Thoracic aorta (tissue), 2 donors: Measurements from ENCODE around the gene GCNT2. TPM values are rescaled to one million over a fixed set of nuclear protein-coding genes. Genes with fewer than 3 reads are reported as not detected.
"Not testable (repeated sequence)": the region's sequence is repeated elsewhere in the genome, so short reads cannot be mapped to it uniquely, and the experiment has no call there.

Experiments
- ATAC-seq: fragments of 150-250 bp; one replicate; pipeline ENCODE4 v1.8.0; 2017; ENCODE audit warnings: low read depth; ENCODE audit not compliant: insufficient number of reproducible peaks, low FRiP score
- DNase-seq: peaks from one replicate; pipeline ENCODE4 v3.0.0-alpha.2; 2020; ENCODE audit warnings: low spot score
- H3K27ac ChIP-seq, 2 donors: fragments of 200-600 bp; sonication (generic); 1 replicate in 1 of 2; 2 replicates in 1 of 2; pipeline ENCODE4 v1.5.1; 2016; ENCODE audit warnings: mild to moderate bottlenecking in 2 of 2, moderate library complexity in 2 of 2
- H3K27me3 ChIP-seq: fragments of 200-600 bp; sonication (generic); replicated peaks from 2 replicates; pipeline ENCODE4 v1.6.0; 2016; ENCODE audit warnings: mild to moderate bottlenecking; ENCODE audit not compliant: insufficient read depth
- H3K36me3 ChIP-seq: fragments of 200-600 bp; sonication (generic); one replicate; pipeline ENCODE4 v1.5.1; 2016
- H3K4me1 ChIP-seq, 2 donors: fragments of 200-600 bp; sonication (generic); 1 replicate in 1 of 2; 2 replicates in 1 of 2; pipeline versions ENCODE4 v1.5.1 to v1.6.0; 2016; ENCODE audit warnings: low read depth in 2 of 2, mild to moderate bottlenecking in 1 of 2; ENCODE audit not compliant: control insufficient read depth in 1 of 2
- H3K4me3 ChIP-seq: fragments of 200-600 bp; sonication (generic); 2 replicates; pipeline ENCODE4 v1.5.1; 2016; ENCODE audit warnings: mild to moderate bottlenecking
- H3K9me3 ChIP-seq: fragments of 200-600 bp; sonication (generic); 2 replicates; pipeline ENCODE4 v1.5.1; 2016
- total RNA-seq, 2 donors: library from RNA; depleted of rRNA; stranded (reverse); fragments of >200 nt; gene quantifications; one replicate each; pipeline versions ENCODE4 v1.1.0 to v1.2.3, GENCODE V29; 2016
- TF ChIP-seq, protein P1 (sequence below): fragments of 200-600 bp; sonication (generic); IDR thresholded peaks from one replicate; pipeline ENCODE4 v1.5.1; 2019; ENCODE audit warnings: antibody characterized with exemption

The GCNT2 gene
- total RNA-seq, 2 donors from 2014 or later: 29.1 to 44.9 TPM

DNA sequence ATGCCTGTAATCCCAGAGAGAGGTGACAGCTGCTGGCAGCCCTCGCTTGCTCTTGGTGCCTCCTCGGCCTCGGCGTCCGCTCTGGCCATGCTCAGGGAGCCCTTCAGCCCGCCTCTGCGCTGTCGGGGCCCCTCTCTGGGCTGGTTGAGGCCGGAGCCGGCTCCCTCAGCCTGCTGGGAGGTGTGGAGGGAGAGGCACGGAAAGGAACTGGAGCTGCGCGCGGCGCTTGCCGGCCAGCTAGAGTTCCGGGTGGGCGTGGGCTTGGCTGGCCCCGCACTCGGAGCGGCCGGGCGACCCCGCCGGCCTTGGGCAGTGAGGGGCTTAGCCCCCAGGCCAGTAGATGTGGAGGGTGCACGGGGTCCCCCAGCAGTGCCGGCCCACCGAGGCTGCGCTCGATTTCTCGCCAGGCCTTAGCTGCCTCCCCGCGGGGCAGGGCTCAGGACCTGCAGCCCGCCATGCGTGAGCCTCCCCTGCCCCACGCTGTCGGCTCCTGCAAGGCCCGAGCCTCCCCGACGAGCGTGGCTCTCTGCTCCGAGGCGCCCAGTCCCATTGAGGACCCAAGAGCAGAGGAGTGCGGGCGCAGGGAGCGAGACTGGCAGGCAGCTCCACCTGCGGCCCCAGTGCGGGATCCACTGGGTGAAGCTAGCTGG lies 138.7 kb downstream of the GCNT2 start:
- TF ChIP-seq, protein P1, sequence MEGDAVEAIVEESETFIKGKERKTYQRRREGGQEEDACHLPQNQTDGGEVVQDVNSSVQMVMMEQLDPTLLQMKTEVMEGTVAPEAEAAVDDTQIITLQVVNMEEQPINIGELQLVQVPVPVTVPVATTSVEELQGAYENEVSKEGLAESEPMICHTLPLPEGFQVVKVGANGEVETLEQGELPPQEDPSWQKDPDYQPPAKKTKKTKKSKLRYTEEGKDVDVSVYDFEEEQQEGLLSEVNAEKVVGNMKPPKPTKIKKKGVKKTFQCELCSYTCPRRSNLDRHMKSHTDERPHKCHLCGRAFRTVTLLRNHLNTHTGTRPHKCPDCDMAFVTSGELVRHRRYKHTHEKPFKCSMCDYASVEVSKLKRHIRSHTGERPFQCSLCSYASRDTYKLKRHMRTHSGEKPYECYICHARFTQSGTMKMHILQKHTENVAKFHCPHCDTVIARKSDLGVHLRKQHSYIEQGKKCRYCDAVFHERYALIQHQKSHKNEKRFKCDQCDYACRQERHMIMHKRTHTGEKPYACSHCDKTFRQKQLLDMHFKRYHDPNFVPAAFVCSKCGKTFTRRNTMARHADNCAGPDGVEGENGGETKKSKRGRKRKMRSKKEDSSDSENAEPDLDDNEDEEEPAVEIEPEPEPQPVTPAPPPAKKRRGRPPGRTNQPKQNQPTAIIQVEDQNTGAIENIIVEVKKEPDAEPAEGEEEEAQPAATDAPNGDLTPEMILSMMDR: no peak
- no peak for DNase-seq
- no peak for ATAC-seq
- Histone ChIP-seq H3K4me3 (peak overlapping the region; percentile 65), H3K36me3 (no peaks in the 10 kb centered on the region), H3K9me3 (no peaks in the 10 kb centered on the region), H3K27me3 (peaks cover 5% of the 10 kb centered on the region), H3K4me1 (no peaks in the 10 kb centered on the region), H3K27ac (peak overlapping the region in 1 of 2 donors; percentile 13)

DNA sequence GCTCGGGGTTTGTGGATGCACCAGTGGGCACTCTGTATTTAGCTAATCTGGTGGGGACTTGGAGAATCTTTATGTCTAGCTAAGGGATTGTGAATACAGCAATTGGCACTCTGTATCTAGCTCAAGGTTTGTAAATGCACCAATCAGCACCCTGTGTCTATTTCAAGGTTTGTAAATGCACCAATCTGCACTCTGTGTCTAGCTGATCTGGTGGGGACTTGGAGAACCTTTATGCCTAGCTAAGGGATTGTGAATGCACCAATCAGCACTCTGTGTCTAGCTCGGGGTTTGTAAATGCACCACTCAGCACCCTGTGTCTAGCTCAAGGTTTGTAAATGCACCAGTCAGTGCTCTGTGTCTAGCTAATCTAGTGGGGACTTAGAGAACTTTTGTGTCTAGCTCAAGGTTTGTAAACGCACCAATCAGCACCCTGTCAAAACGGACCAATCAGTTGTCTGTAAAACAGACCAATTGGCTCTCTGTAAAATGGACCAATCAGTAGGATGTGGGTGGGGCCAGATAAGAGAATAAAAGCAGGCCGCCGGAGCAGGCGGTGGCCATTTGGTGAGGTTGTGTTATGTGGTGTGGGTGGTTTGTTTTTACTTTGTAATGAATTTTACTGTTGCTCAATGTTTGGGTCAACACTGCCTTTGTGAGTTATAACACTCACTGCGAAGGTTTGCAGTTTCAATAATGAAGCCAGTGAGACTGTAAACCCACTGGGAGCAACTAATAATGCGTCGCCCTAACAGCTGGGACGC lies 139.5 kb downstream of the GCNT2 start:
- H3K36me3 ChIP-seq, H3K9me3 ChIP-seq, H3K27me3 ChIP-seq, H3K27ac ChIP-seq, H3K4me1 ChIP-seq, DNase-seq, ATAC-seq: not testable (repeated sequence)
- peak overlapping the region; percentile 65 for H3K4me3 ChIP-seq

DNA sequence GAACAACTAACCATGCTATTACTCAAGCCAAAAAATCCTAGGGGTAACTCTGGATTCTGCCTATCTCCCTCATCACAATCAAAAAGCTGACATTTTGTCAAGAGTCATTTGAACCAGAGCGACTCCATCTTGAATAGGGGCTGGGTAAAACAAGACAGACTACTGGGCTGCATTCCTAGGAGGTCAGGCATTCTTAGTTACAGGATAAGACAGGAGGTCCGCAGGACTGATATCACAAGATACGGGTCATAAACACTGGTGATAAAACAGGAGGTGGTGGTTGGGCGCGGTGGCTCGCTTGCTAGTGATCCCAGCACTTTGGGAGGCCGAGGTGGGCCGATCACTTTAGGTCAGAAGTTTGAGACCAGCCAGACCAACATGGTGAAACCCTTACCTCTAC lies 141.1 kb downstream of the GCNT2 start:
- TF ChIP-seq, protein P1: no peak
- Histone ChIP-seq H3K4me3 (no peak overlapping the region), H3K4me1 (no peaks in the 10 kb centered on the region), H3K27ac (no peak overlapping the region), H3K27me3 (no peaks in the 10 kb centered on the region), H3K36me3 (no peaks in the 10 kb centered on the region), H3K9me3 (no peaks in the 10 kb centered on the region)
- ATAC-seq (no peak), DNase-seq (no peak)

DNA sequence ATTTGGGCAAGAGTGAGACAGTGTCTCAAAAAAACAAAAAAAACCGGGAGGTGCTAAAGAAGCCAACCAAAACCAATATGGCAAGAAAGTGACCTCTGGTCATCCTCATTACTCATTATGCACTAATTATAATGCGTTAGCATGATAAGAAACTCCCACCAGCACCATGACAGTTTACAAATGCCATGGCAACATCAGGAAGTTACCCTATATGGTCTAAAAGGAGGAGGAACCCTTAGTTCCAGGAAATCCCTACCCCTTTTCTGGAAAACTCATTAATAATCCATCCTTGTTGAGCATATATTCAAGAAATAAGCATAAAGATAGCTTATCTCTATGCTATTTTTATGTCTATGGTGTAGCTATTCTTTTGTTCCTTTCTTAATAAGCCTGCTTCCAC lies 141.6 kb downstream of the GCNT2 start:
- no peak for DNase-seq
- Histone ChIP-seq H3K4me1 (no peaks in the 10 kb centered on the region), H3K4me3 (no peak overlapping the region), H3K36me3 (no peaks in the 10 kb centered on the region), H3K27me3 (no peaks in the 10 kb centered on the region), H3K9me3 (no peaks in the 10 kb centered on the region), H3K27ac (no peak overlapping the region)
- TF ChIP-seq, protein P1: no peak
- no peak for ATAC-seq

DNA sequence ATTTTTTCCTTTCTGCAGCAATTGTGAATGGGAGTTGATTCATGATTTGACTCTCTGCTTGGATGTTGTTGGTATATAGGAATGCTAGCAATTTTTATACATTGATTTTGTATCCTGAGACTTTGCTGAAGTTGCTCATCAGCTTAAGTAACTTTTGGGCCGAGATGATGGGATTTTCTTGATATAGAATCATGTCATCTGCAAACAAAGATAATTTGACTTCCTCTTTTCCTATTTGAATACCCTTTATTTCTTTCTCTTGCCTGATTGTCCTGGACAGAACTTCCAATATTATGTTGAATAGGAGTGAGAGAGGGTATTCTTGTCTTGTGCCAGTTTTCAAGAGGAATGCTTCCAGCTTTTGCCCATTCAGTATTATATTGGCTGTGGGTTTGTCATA lies 144.4 kb downstream of the GCNT2 start:
- not testable (repeated sequence) for H3K27ac ChIP-seq, H3K4me1 ChIP-seq, H3K36me3 ChIP-seq, DNase-seq, H3K27me3 ChIP-seq, H3K9me3 ChIP-seq, H3K4me3 ChIP-seq, ATAC-seq

DNA sequence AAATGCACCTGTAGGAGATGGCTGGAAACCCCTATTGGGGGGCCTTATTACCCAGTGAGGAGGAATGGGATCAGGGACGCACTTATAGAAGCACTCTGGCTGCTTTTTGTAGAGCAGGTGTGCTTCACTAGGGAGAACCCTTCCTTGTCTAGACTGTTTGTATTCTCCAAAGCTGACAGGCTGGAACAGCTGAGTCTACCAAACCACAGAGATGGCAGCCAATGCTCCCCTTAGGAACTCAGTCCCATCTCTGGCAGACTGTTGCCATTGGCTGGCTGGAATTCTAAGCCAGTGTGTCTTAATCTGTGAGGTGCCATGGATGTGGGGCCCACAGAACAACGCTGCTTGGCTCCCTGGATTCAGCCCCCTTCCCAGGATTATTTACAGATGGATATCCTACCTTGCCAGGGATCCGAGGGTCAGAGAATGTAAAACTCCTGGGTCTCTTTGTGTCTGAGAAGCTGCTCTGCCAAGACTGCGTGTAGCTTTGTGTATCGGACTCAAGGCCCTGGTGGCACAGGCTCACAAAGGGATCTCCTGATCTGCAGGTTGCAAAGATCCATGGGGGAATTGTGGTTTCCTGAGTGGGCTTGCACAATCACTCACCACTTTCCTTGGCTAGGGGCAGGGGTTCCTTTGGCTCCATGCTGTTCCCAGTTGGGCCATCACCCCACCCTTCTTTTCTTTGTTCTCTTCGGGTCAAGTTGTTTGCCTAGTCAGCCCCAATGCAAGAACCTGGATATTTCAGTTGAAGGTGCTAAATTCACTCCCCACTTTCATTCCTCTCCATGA lies 147.2 kb downstream of the GCNT2 start:
- no peaks in the 10 kb centered on the region for H3K36me3 ChIP-seq
- peaks cover 7 to 12% of the 10 kb centered on the region in 2 donors for H3K4me1 ChIP-seq
- H3K9me3 ChIP-seq: no peaks in the 10 kb centered on the region
- DNase-seq (no peak), ATAC-seq (no peak)
- no peak overlapping the region for H3K4me3 ChIP-seq
- no peaks in the 10 kb centered on the region for H3K27me3 ChIP-seq
- TF ChIP-seq, protein P1: no peak
- no peak overlapping the region for H3K27ac ChIP-seq
